Limb (tissue), 2 donors: ENCODE data around the gene ITGA7.

Experiments used
- DNase-seq, 2 donors: peaks; one replicate each; pipeline ENCODE4 v3.0.0-alpha.2; 2016; ENCODE audit errors: extremely low spot score in 2 of 2

Gene ITGA7

DNA sequence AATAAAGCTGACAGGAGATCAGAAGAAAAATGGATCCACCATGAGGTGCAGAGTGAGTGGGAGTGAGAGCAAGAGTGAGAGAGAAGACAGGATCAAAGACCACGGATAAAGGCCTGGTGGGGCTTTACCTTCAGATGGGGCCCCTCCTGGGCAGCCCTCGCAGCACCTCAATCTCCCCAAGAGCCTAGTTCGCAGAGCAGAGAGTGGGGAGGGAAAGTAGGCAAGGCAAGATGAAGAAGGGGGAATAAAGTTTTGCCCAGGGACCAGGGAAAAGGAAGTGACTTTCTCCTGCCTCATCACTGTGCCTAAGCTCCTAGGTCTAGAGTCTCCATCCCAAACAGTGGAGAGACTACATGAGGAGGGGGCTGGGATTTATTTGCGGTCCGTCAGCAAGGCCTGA lies 60.7 kb downstream of the ITGA7 start:
- no peak for DNase-seq

DNA sequence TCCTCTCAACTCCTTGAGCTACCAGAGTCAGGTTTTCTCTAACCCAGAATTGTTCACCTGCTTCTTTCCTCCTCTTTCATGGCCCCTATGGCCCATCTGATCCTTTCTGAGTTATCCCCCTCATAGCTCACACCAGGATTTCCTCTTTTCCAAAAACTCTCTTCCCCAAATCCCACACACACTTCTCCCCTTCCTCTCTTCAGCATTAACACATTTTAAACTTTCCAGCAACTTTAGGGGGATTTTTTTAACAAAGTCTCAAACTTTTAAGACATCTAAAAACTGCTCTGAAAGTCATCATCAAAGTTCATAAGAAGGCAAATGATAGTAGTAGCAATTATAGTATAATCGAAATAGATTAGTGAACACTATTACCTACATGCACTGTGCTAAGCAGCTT lies 63.1 kb downstream of the ITGA7 start:
- DNase-seq = no peak

DNA sequence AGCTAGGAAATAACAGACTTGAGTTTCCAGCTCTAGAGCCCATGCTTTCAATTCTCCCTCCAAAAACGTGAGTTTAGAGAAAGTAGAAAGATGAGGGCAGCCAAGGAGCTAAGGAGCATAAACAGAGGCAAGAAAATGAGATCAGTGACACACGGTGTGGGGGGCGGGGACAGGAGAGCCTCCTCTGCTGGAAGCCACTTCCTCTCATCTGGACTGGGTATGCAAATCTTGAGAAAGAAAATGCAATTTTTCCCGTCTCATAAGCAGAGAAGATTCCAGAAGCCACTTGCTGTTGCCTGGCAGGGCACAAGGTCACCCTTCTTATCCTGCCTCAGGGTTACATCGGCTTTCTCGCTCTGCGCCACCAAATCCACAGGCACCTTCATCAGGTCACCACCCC lies 65.0 kb downstream of the ITGA7 start:
- DNase-seq = no peak

DNA sequence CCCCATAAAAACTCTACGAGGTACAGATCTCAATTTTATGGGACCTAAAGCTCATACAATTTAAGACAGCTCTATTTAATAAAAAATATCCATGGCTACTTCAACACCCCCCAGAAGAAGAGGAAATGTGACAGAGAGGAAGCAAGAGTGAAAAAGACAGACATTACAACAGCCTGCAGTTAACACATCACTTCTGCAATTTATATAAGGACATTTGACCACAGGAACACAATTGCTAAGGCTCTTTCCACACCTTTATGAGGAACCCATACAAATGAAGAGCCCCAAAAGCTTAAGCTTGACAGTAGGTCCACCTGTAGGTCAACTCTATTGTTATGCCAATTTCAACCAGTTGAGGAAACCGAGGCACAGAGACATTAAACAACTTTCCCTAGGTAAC lies 65.4 kb downstream of the ITGA7 start:
- DNase-seq = no peak

DNA sequence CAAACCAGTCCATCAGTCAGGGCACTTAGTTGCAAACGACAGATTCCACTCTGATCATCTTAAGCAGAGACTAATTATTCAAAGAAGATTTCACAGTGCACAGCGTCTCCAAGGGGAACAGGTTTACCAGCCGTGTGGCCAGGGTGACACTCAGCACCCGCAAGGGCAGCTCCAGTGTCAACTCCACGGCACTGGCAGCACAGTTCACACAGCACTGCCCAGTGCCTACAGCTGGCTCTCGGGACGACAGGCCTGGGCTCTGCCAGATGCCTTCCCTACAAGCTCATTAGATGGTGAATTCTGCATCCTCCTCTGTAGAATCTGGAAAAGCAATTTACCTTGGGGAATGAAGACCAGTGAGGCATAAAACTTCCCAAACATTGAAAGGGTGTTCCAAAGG lies 66.1 kb downstream of the ITGA7 start:
- DNase-seq = no peak

DNA sequence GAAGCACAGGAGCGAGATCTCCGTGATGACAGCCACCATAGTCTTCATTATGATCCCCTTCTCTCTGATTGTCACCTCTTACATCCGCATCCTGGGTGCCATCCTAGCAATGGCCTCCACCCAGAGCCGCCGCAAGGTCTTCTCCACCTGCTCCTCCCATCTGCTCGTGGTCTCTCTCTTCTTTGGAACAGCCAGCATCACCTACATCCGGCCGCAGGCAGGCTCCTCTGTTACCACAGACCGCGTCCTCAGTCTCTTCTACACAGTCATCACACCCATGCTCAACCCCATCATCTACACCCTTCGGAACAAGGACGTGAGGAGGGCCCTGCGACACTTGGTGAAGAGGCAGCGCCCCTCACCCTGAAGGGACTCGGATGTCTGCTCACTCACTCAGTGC lies 70.2 kb downstream of the ITGA7 start:
- DNase-seq = no peak

DNA sequence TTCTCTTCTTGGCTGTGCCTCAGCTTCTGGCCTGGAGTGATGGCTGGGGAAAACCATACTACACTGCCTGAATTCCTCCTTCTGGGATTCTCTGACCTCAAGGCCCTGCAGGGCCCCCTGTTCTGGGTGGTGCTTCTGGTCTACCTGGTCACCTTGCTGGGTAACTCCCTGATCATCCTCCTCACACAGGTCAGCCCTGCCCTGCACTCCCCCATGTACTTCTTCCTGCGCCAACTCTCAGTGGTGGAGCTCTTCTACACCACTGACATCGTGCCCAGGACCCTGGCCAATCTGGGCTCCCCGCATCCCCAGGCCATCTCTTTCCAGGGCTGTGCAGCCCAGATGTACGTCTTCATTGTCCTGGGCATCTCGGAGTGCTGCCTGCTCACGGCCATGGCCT lies 70.9 kb downstream of the ITGA7 start, which contains the start of gene OR10P1:
Gene OR10P1 (plus strand): TSS at position 40 of the 400 bp plus-strand sequence. CDS start 0 bp downstream, at position 40.
- DNase-seq = no peak

DNA sequence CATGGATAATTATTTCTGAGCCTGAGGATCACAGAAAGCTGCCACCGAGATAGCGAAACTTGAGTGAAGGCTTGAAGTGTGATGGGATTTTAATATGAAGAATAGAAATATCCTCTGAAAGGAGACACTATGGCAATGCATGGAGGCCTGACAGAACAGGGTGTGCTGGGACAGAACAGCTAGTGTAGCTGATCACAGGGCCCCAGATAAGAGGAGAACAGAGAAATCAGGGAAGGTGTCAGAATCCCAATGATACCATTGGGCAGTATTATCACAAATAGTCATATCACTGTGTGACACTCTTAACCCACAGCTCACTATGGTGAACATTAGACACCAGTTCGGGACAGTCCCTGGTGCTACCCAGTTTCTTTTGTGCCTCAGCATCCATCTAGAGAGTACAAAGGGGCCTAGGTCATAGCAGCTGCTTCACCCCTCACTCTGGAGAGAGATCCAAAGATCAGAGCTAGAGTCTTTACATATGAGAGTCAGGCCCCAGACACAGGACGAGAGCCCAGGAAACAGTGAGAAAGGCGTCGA lies 71.5 kb downstream of the ITGA7 start:
- no peak for DNase-seq
